IPS-11a (cell line): ENCODE data around the gene TRAF1.

Experiments
- H3K4me3 ChIP-seq: one replicate; pipeline ENCODE4 v1.5.1; 2013; ENCODE audit warnings: low read depth, low read length, control low read depth

The TRAF1 gene

GRCh38 chr9:120890320-120891244, 36.0 kb downstream of the TRAF1 start:
- H3K4me3 ChIP-seq: no peak overlapping the region

DNA sequence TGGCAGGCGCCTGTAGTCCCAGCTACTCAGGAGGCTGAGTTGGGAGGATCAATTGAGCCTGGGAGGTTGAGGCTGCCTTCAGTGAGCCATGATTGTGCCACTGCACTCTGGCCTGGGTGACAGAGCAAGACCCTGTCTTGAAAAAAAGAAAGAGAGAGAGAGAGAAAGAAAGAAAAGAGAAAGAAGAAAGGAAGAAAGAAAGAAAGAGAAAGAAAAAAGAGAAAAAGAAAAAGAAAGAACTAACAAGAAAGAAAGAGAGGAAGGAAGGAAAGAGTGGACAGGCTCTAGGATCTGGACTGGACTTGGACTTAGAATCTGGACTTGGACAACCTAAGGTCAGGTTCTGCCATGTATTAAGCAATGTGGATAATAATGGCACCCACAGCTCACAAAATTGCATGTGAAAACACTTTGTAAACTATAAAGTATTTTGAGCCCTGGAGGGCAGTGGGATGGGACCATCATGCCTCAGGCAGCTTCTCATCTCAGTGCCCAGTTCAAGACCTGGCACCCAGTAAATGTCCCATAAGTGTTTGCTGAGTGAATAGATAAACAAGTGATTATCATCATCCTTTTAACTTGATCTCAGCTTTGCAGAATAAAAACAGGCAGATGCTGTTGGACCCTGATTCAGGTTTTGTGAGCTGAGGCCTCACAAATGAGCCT, 36.9 kb downstream of the TRAF1 start:
- no peak overlapping the region for H3K4me3 ChIP-seq

GRCh38 chr9:120888626-120889025, 38.0 kb downstream of the TRAF1 start:
- no peak overlapping the region for H3K4me3 ChIP-seq

GRCh38 chr9:120886490-120886967, 40.1 kb downstream of the TRAF1 start:
- no peak overlapping the region for H3K4me3 ChIP-seq

GRCh38 chr9:120885958-120886357, 40.6 kb downstream of the TRAF1 start:
- H3K4me3 ChIP-seq: no peak overlapping the region

GRCh38 chr9:120885457-120885856, 41.1 kb downstream of the TRAF1 start:
- H3K4me3 ChIP-seq: no peak overlapping the region

DNA sequence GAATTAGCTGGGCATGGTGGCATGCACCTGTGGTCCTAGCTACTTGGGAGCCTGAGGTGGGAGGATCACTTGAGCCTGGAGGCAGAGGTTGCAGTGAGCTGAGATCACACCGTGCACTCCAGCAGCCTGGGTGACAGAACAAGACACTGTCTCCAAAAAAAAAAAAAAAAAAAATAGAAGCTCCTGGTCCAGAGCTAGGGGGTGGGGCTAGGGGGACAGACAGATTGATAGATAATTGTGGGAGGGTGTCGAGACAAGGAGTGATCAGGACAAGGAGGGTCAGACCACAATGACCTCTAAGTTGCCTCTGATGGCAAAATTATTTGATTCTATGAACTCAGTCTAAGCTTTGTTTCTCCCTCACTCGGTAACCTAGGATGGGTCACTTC, 43.0 kb downstream of the TRAF1 start:
- no peak overlapping the region for H3K4me3 ChIP-seq

GRCh38 chr9:120882935-120883607, 43.5 kb downstream of the TRAF1 start:
- no peak overlapping the region for H3K4me3 ChIP-seq

GRCh38 chr9:120879446-120879845, 47.1 kb downstream of the TRAF1 start:
- no peak overlapping the region for H3K4me3 ChIP-seq

GRCh38 chr9:120878188-120879130, 48.1 kb downstream of the TRAF1 start:
- H3K4me3 ChIP-seq: no peak overlapping the region

DNA sequence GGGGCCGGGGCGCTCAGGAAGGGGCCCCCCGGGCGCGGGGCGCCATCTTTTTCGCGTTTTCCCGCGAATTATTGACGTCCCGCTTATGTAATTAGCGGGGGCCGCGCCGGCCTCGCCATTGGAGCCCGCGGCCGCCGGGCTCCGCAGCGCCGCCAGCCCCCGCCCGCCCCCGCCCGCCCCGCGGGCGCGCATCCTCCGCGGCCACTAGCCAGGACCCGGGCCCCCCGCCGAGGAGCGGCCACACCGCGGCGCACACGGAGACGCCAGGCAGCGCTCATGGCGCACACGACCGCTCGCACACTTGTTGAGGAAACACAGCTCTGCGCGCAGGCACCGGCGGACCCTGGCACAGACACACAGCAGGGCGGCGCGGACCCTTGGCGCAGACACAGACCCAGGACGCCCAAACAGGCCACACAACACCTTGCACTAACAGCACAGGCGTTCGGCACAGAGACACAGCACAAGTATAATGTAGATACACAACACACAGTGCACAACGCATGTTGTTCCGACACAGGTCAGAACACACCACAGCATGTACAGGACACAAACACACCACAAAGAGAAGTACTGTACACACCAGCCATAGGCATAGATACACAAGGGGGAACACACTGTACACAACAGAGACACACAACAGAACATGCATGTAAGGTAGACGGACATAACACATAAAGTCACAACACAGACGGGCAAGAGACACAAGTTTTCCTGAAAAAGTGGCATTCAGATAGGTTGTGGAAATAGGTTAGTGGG, 49.1 kb downstream of the TRAF1 start:
- peak overlapping the region; percentile 63 for H3K4me3 ChIP-seq

GRCh38 chr9:120876842-120877240, 49.8 kb downstream of the TRAF1 start, which contains the start of gene PHF19:
TSS of gene PHF19 (minus strand) at chr9:120877188. CDS start at chr9:120874741, 2,447 bp downstream.
- peak within 1 kb of the TSS; percentile 63 for H3K4me3 ChIP-seq

DNA sequence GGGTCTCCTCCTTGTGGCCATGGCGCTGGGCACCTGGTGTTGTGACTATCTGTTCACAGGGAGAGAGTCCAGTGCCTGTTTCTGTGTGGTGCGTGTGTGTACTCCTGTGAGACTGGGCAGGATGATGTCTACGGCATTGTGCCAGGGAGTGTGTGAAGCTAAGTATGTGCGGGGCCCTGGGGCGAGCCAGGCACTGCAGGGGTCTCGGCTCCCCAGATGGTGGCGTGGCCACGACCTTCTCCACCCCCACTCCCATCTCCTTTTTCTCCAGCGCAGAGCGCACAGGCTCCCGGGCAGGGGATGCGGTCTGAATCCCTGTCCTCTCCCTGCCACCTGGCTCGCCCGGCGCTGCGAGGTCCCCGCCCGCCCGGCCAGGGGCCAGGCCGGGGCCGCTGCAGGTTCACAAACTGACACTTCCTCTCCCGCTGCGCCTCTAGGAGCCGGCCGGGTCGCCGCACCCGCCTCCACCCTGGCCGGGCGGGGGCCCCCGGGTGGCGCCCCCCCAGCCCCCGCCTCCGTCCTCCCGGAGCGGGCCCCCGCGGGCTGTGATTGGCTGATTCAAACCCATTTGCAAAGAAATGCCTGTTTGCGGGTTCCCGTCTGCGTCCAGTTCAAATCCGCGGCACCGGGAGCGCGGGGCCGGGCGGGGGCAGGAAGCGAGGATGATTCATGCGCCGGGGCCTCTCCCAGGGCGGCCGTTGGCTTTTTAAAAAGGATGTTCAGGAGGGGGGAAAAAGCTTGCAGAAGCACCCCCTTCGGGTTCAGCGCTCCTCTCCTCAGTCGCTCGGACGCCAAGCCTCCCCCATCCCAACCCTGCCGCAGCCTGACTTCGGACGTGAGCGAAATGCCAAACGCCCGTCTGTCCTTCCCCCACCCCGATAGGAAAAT, 50.4 kb downstream of the TRAF1 start:
- peak overlapping the region; percentile 57 for H3K4me3 ChIP-seq

DNA sequence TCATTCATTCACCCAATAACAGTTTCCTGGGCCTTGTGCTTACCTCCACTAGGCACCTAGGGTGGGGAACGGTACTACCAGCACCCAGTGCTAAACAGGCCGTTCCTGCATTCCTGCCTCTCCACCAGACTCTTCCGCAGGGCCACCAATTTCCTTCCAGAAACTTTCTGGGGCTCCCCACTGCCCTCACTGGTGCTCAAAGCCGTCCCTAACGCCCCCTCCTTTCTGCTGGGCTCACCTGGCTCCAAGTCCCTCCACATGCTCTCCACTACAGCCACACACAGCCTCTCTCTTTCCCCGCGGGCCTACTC, 51.0 kb downstream of the TRAF1 start:
- H3K4me3 ChIP-seq: peak overlapping the region; percentile 37

DNA sequence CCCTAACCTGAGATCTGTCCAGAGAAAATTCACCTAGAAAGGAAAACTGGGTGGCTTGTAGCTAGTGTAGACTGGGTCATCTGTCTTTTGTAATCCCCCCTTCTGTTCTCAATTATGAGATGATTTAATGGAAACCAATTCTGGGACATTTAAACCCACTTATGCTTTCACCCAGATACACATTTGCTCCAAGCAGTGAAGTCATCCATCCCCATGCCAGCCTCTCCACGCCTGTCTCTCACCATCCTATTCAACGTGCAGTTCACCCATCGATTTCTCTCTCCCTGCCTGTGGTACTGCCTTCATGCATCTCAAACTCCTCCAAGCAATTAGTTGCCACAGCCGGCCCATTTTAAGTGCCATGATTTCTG, 51.4 kb downstream of the TRAF1 start:
- H3K4me3 ChIP-seq: no peak overlapping the region

GRCh38 chr9:120874226-120875194, 52.1 kb downstream of the TRAF1 start:
- no peak overlapping the region for H3K4me3 ChIP-seq

- no peak overlapping the region for H3K4me3 ChIP-seq
These were observed 53.1 kb downstream of the TRAF1 start for GRCh38 chr9:120873512-120873911.
